ENCODE results near the gene KLF7. TPM values are rescaled to one million over a fixed set of nuclear protein-coding genes. Genes with fewer than 3 reads are reported as not detected.

KLF7 gene
- total RNA-seq, 1 experiment from 2014 or later = 32.2 TPM

- no peak overlapping the region for H4K5ac ChIP-seq (ENCODE audit: insufficient read length, low read depth, low read length)
- DNase-seq = no peak
These were observed 122.9 kb downstream of the KLF7 start for GRCh38 chr2:207042841-207043240.

More at GRCh38 chr2:207042841-207043240, 122.9 kb downstream of the KLF7 start:
- Histone ChIP-seq H3K23ac (ENCODE audit: insufficient read length, low read depth, low read length) (no peak overlapping the region), H2BK12ac (ENCODE audit: insufficient read length, low read depth, low read length) (no peak overlapping the region), H3K4me2 (ENCODE audit: insufficient read depth, insufficient read length, low read length) (no peak overlapping the region), H4K8ac (replicated peaks; ENCODE audit: insufficient read length, low read depth, low read length) (no peak overlapping the region), H3K56ac (ENCODE audit: insufficient read length, low read depth, low read length) (no peak overlapping the region), H3K79me2 (ENCODE audit: insufficient read depth, low read length) (no peaks in the 10 kb centered on the region), H3K79me1 (ENCODE audit: insufficient read depth, low read depth, low read length, poor library complexity, severe bottlenecking) (no peaks in the 10 kb centered on the region), H3T11ph (ENCODE audit: low read length) (no peak overlapping the region), H3K9ac (ENCODE audit: extremely low read depth, insufficient read length, low read length) (no peak overlapping the region), H3K27me3 (ENCODE audit: insufficient read depth, low read length) (no peaks in the 10 kb centered on the region), H3K18ac (ENCODE audit: insufficient read length, low read depth, low read length) (no peak overlapping the region), H3K9me3 (ENCODE audit: control insufficient read depth, low read depth, low read length) (no peaks in the 10 kb centered on the region), H3K14ac (ENCODE audit: insufficient read depth, low read length) (no peak overlapping the region), H3K4me1 (ENCODE audit: insufficient read depth, low read length) (peaks cover 12% of the 10 kb centered on the region; the same call in 1 of the 2 replicates), H2AFZ (ENCODE audit: low read length) (no peak overlapping the region), H3K27ac (ENCODE audit: insufficient read length, low read depth, low read length) (no peak overlapping the region), H4K91ac (ENCODE audit: insufficient read length, low read depth, low read length) (no peak overlapping the region), H2BK5ac (ENCODE audit: insufficient read length, low read length) (no peak overlapping the region), H3K23me2 (ENCODE audit: insufficient read length, low read depth, low read length, poor library complexity, severe bottlenecking) (no peaks in the 10 kb centered on the region), H2AK5ac (ENCODE audit: insufficient read length, low read length) (no peak overlapping the region), H3K4ac (ENCODE audit: low read depth, low read length) (no peak overlapping the region), H2BK120ac (ENCODE audit: low read depth, low read length, poor library complexity, severe bottlenecking) (no peak overlapping the region), H2BK15ac (ENCODE audit: low read depth, low read length) (no peak overlapping the region), H4K20me1 (ENCODE audit: control insufficient read depth, insufficient read depth, insufficient read length) (no peaks in the 10 kb centered on the region), H2BK20ac (ENCODE audit: low read depth, low read length, poor library complexity, severe bottlenecking) (no peak overlapping the region)
- WGBS (ENCODE audit: extremely low coverage, insufficient read length, low lambda C conversion rate) = no CpG with 5 or more reads among the region's 1 CpG
- H3K4me1 Mint-ChIP-seq = peaks cover 37 to 49% of the 10 kb centered on the region in 2 experiments
- H3K9me3 Mint-ChIP-seq = no peaks in the 10 kb centered on the region
- no peaks in the 10 kb centered on the region; a peak in 1 of 7 replicates for H3K36me3 Mint-ChIP-seq (ENCODE audit: insufficient read depth in 1 of 3, low read depth in 3 of 3)
- no peak overlapping the region for H3K27ac Mint-ChIP-seq
- H3K4me3 Mint-ChIP-seq = no peak overlapping the region
- TF ChIP-seq CTCF (conservative IDR thresholded peaks at IDR 0.05) = no peak
- H3K27me3 Mint-ChIP-seq (ENCODE audit: low read depth) = no peaks in the 10 kb centered on the region
